ENCODE results near the gene DPYD. TPM values are rescaled to one million over a fixed set of nuclear protein-coding genes. Genes with fewer than 3 reads are reported as not detected.
A peak's percentile ranks its signal among the peaks of the same experiment; 100 is the strongest.

The DPYD gene
- total RNA-seq, 1 experiment from 2014 or later, result 12.8 TPM

GRCh38 chr1:97745912-97746311, 174.9 kb downstream of the DPYD start:
- Histone ChIP-seq H3K36me3 (ENCODE audit: low read depth, low read length) (no peaks in the 10 kb centered on the region), H3K9me3 (ENCODE audit: low read length) (no peaks in the 10 kb centered on the region), H3K4me3 (ENCODE audit: low read length) (no peak overlapping the region), H3K4me2 (ENCODE audit: low read length) (no peak overlapping the region), H4K20me1 (ENCODE audit: low read length) (no peaks in the 10 kb centered on the region), H3K4me1 (ENCODE audit: insufficient read depth, low read length) (0 out of 2 replicates have a peak, but pooled peaks cover 8% of the 10 kb centered on the region), H3K79me2 (ENCODE audit: low read length) (no peaks in the 10 kb centered on the region), H3K9me2 (replicated peaks; ENCODE audit: low read length) (no peaks in the 10 kb centered on the region), H2AFZ (ENCODE audit: low read length) (no peak overlapping the region), H3K9ac (ENCODE audit: low read length) (no peak overlapping the region), H3K27me3 (ENCODE audit: low read length) (no peaks in the 10 kb centered on the region), H3F3A (ENCODE audit: low read length, unreplicated experiment) (no peaks in the 10 kb centered on the region), H3K27ac (ENCODE audit: low read length) (no peak overlapping the region)
- intact Hi-C loops (cut with micrococcal nuclease), result no loop called here
- TF ChIP-seq EZH2phosphoT487 (IDR thresholded peaks at IDR 0.05; ENCODE audit: borderline replicate concordance, low read length) (no peak), CTCF (conservative IDR thresholded peaks at IDR 0.05; ENCODE audit: low read depth, low read length) (no peak), EZH2 (IDR thresholded peaks at IDR 0.05; ENCODE audit: low read length, unreplicated experiment) (no peak)
- DNase-seq (peak; percentile 39), ATAC-seq (peak; percentile 38; the same call in 1 of the 2 replicates)
- ChIA-PET CTCF (no interaction called here), POLR2A (ENCODE audit: unreplicated experiment) (no interaction called here)
- no TSS peak for BruUV-seq (replicated peaks)

- Histone ChIP-seq H3K9ac (ENCODE audit: low read length) (no peak overlapping the region), H3K4me1 (ENCODE audit: insufficient read depth, low read length) (0 out of 2 replicates have a peak, but pooled peaks cover 8% of the 10 kb centered on the region), H3K27me3 (ENCODE audit: low read length) (no peaks in the 10 kb centered on the region), H3F3A (ENCODE audit: low read length, unreplicated experiment) (no peaks in the 10 kb centered on the region), H2AFZ (ENCODE audit: low read length) (no peak overlapping the region), H3K36me3 (ENCODE audit: low read depth, low read length) (no peaks in the 10 kb centered on the region), H3K79me2 (ENCODE audit: low read length) (no peaks in the 10 kb centered on the region), H3K4me3 (ENCODE audit: low read length) (no peak overlapping the region), H4K20me1 (ENCODE audit: low read length) (no peaks in the 10 kb centered on the region), H3K27ac (ENCODE audit: low read length) (no peak overlapping the region), H3K9me2 (replicated peaks; ENCODE audit: low read length) (no peaks in the 10 kb centered on the region), H3K9me3 (ENCODE audit: low read length) (no peaks in the 10 kb centered on the region), H3K4me2 (ENCODE audit: low read length) (no peak overlapping the region)
- no peak for DNase-seq
- no TSS peak for BruUV-seq (replicated peaks)
- intact Hi-C loops (cut with micrococcal nuclease), result no loop called here
- peak; percentile 48 for ATAC-seq
- TF ChIP-seq EZH2phosphoT487 (IDR thresholded peaks at IDR 0.05; ENCODE audit: borderline replicate concordance, low read length), result no peak
- TF ChIP-seq CTCF (conservative IDR thresholded peaks at IDR 0.05; ENCODE audit: low read depth, low read length), result no peak
- TF ChIP-seq EZH2 (IDR thresholded peaks at IDR 0.05; ENCODE audit: low read length, unreplicated experiment), result no peak
- ChIA-PET POLR2A (ENCODE audit: unreplicated experiment) (interaction anchor here (0.6 kb wide), 1 partner anchor 28 kb away, joined by 4 read pairs; no protein-coding TSS in a partner anchor), CTCF (no interaction called here)
Measured at GRCh38 chr1:97744977-97745376, 175.9 kb downstream of the DPYD start.

GRCh38 chr1:97743129-97743528, 177.7 kb downstream of the DPYD start:
- no peak overlapping the region for H3K4me3 ChIP-seq (ENCODE audit: low read length)
- H3K4me2 ChIP-seq (ENCODE audit: low read length), result no peak overlapping the region
- H3F3A ChIP-seq (ENCODE audit: low read length, unreplicated experiment), result no peaks in the 10 kb centered on the region
- CTCF ChIA-PET, result no interaction called here
- POLR2A ChIA-PET (ENCODE audit: unreplicated experiment), result no interaction called here
- H3K9me2 ChIP-seq (replicated peaks; ENCODE audit: low read length), result no peaks in the 10 kb centered on the region
- no peak overlapping the region for H3K27ac ChIP-seq (ENCODE audit: low read length)
- no TSS peak for BruUV-seq (replicated peaks)
- H3K27me3 ChIP-seq (ENCODE audit: low read length), result no peaks in the 10 kb centered on the region
- H2AFZ ChIP-seq (ENCODE audit: low read length), result no peak overlapping the region
- H3K36me3 ChIP-seq (ENCODE audit: low read depth, low read length), result no peaks in the 10 kb centered on the region
- DNase-seq, result no peak
- ATAC-seq, result no peak
- intact Hi-C loops (cut with micrococcal nuclease), result no loop called here
- H3K79me2 ChIP-seq (ENCODE audit: low read length), result no peaks in the 10 kb centered on the region
- H4K20me1 ChIP-seq (ENCODE audit: low read length), result no peaks in the 10 kb centered on the region
- no peak overlapping the region for H3K9ac ChIP-seq (ENCODE audit: low read length)
- no peak for TF ChIP-seq CTCF (conservative IDR thresholded peaks at IDR 0.05; ENCODE audit: low read depth, low read length)
- TF ChIP-seq EZH2 (IDR thresholded peaks at IDR 0.05; ENCODE audit: low read length, unreplicated experiment), result no peak
- TF ChIP-seq EZH2phosphoT487 (IDR thresholded peaks at IDR 0.05; ENCODE audit: borderline replicate concordance, low read length), result no peak
- peaks cover 8% of the 10 kb centered on the region; the same call in 1 of the 2 replicates for H3K4me1 ChIP-seq (ENCODE audit: insufficient read depth, low read length)
- H3K9me3 ChIP-seq (ENCODE audit: low read length), result no peaks in the 10 kb centered on the region

Data from PC-3 (cell line).